HS-5 (cell line): ENCODE measurements around the gene PABPC1L.
"Not testable (repeated sequence)": the region's sequence is repeated elsewhere in the genome, so short reads cannot be mapped to it uniquely, and the experiment has no call there.

Source experiments
- DNase-seq: peaks from one replicate; pipeline ENCODE4 v3.0.0-alpha.2; 2012; ENCODE audit warnings: low read depth

PABPC1L gene

DNA sequence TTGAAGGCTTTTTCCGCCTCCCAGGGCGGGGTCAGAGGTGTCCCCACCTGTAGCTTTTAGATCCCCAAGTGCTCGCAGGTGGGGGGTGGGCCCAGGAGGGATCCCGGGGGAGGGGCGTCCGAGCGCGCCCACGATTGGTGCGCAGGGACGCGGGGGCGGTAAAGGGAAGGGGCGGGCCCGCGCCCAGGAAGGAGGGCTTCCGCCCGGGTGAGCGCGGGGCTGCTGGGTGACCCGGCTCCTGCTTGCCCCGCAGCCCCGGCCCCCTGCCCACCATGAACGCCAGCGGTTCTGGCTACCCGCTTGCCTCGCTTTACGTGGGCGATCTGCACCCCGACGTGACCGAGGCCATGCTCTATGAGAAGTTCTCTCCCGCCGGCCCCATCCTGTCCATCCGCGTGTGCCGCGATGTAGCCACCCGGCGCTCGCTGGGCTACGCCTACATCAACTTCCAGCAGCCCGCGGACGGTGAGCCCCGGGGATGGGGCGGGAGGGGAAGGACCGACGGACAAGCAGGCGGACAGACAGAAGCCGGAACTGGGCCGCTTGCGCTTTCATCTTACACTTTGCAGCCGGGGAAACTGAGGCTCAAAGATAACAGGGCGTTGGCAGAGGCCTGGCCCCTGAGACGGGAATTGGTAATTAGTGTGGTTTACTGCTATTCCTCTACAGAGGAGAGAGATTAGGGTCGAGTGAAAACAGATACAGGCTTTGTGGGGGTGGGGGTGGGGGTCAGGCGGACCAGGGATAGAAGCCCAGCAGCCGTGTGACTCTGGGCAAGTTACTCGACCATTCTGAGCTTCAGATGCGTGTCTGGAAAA lies at the start of gene PABPC1L:
Gene PABPC1L (plus strand): TSS at position 189 of the 818 bp plus-strand sequence. CDS start 84 bp downstream, at position 273.
- DNase-seq: no peak

GRCh38 chr20:44861531-44862006 lies 48.3 kb upstream of the PABPC1L start:
- peak; percentile 96 for DNase-seq

DNA sequence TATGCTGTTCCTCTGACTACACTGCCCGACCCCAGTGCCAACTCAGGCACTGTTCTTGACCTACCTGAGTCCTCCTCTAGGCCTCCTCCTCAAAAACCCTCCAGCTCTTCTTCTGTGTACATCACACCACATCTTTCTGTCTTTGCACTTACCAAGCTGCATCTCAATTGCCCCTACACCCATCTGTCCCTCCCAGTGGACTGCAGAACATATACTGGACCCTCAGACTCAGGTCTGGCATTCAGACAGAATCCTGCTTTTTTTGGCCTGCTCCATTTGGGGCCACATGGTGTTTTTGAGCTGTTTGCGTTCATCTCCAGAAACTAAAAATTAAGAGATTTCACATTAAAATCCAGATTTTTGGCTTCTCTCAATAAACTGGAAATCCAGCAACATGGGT lies 47.6 kb upstream of the PABPC1L start:
- no peak for DNase-seq

GRCh38 chr20:44863365-44864084 lies 46.3 kb upstream of the PABPC1L start:
- not testable (repeated sequence) for DNase-seq

DNA sequence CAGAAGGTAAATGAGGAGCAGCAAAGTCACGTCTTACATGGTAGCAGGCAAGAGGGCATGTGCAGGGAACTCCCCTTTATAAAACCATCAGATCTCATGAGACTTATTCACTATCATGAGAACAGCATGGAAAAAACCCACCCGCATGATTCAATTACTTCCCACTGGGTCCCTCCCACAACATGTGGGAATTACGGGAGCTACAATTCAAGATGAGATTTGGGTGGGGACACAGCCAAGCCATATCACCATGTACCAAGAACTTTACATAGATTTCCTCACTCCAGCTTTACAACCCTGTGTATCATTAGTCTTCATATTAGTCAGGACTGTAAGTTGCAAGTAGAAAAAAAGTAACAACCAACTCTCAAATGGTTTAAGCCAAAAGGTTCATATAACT lies 45.4 kb upstream of the PABPC1L start:
- DNase-seq: not testable (repeated sequence)

- no peak for DNase-seq
These were observed 43.0 kb upstream of the PABPC1L start for GRCh38 chr20:44866703-44867335.

GRCh38 chr20:44869471-44869870 lies 40.4 kb upstream of the PABPC1L start:
- DNase-seq: no peak

- not testable (repeated sequence) for DNase-seq
These were observed 27.5 kb upstream of the PABPC1L start for GRCh38 chr20:44882360-44882759.

GRCh38 chr20:44883214-44883902 lies 26.5 kb upstream of the PABPC1L start:
- DNase-seq: no peak

- no peak for DNase-seq
These were observed 24.9 kb upstream of the PABPC1L start for GRCh38 chr20:44884907-44885391.

DNA sequence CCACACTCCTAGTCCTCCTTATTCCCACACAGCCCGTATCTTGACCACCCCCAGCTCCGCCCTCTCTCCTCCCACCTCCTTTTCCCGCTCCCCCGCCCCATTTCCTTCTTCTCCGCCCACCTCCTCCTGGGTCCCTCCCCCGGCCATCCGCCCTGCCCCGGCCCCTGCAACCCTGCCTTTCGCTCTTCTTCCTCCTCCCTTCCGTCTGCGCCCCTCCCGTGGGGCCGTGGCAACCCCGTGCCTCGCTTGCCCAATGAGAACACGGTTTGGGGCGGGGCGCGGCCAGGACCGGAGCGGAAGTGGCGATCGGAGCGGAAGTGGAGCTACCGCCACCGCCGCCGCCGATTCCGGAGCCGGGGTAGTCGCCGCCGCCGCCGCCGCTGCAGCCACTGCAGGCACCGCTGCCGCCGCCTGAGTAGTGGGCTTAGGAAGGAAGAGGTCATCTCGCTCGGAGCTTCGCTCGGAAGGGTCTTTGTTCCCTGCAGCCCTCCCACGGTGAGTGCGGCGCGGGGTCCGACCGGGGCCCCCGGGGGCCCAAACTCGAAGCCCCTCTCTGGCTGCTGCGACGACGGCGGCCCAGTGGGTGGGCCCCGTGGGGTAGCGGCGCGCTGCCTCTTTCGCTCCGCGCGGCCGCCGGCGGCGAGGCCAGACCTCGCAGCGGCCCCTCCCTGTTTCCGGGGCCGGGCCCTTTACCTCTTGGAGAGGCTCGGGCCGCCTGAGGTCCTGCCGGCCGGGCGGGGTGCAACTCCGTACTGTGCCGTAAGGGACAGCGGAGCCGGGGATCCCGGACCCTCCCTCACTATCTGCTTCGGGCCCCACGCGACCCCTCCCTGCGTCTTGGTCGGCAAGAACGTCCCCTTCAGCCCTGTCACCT lies 24.2 kb upstream of the PABPC1L start, which contains the start of gene YWHAB:
Gene YWHAB (plus strand): TSS at position 314 of the 874 bp plus-strand sequence. CDS start 15,829 bp downstream, outside the sequence.
- peak; percentile 94 for DNase-seq

DNA sequence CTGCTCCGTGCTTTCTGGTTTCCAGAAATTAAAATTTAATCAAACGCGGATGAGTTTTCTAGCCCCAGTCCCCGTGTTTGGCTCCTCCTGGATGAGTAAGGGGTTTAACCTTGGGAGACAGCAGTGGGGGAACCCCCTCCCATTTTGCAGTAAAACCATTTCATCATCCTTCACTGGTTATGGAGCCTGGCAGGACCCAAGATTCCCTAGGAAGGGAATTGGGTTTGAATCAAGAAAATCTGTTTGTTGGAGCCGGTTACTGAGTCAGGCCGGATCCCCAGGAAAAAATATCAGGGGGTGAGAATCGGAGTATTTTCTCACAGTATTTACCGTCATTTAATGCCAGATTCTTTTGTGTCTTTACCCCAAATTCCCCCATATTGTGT lies 23.6 kb upstream of the PABPC1L start:
- DNase-seq: no peak

DNA sequence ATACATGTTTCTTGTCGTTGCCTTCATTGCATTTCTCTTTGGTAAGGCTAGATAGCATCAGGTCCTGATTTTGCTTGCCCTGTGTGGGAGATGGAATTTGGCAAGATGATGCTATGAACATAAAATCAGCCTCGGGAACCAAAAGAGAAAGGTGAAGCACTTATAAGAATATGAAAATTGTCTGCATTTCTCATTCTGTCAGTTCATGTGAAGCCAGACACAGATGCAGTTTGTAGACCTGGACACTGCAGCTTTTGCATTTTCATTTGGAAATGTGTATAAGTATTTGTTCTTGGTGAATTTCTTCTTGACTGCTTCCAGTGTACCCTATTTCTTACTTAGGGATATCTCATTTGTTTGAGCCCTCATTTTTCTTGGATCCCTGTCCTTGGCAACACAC lies 23.0 kb upstream of the PABPC1L start:
- no peak for DNase-seq

GRCh38 chr20:44887466-44887865 lies 22.4 kb upstream of the PABPC1L start:
- DNase-seq: no peak

DNA sequence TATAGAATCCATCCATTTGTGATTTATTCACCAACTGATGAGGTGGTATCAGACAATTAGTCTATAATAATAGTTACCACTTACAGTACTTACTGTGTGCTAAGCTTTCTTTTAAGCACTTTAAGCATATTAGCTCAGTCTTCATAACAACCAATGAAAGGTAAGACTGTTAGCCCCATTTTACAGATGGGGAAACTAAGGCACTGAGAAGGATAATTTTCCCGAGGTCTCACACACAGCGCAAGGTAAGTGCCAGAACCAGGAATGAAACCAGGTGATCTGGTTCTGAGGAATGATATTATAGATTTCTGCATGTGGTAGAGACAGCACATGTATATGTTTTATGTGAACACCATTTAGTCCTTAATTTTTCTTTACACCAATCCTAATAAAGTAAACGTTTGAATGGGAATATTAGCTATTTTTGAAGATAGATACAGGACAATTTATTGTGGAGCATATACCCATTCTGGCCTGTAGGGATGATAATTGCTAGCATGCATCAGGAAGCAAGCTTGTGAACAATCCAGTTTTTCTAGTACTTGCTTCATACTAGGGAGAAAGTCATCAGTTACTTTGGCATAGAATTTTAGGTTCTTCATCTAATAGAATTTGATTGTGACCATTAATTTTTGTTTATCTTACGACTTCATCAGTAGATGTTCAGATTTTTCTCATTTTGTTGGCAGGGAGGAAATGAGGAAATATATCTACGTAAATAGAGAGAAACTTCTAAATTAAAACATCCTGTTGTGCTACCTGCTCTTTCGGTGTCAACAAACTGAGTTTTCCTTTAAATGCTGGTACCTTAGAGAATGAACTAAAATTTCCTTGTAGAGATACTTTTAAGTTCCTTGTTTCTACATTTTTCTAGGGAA lies 21.4 kb upstream of the PABPC1L start:
- DNase-seq: no peak

DNA sequence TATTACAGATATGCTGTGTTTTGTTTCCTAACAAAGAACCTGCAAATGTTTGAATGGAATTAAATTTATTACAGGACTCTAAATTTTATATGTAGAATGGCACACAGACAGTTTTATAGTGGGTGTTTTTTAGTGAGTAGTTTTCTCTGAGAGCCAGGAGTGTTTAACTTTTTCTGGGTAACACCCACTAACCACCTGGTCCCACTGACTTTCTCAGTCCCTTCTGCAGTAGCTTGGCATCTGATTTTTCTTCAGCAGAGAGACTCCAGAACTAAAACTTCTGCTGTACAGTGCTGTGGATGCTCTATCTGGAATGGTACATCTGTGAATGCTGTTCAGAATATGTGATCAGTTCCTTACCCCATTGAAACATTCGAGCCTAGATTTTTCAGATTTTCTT lies 18.0 kb upstream of the PABPC1L start:
- DNase-seq: no peak

DNA sequence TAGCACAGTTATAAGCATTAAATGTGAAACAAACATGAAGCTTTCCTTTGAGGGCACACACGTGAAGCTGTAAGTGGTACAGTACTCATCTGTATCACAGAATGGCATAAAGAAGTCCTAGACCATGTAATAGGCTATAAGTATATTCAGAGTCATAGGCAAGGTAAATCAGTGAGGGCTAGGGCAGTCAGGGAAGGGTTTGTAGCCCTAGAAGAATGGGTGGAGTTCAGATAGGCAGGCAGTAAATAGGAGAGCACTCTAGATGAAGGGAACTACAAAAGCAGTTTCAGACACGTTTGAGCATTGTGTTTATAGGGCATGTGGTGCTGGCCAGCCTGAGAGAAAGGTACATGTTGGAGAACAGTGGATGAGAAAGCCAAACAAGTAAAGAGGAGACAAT lies 14.9 kb upstream of the PABPC1L start:
- DNase-seq: no peak

DNA sequence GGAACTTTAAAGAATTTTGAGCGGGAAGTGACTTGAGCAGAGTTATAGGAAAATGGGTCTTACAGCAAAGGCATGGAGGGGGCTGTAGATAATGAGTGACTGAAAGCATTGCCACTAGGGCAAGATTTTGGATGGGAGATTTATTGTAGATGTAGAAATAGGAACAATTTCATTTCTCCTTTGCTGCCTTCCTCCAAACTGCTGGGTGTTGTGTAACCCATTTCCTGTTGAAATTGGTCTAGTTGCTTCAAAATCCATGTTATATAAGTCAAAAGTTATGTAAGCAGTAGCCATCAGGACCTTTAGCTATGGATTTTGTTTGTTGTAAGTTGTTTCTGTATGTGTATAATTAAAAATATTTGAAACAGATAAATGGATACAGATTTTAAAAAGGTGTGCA lies 13.3 kb upstream of the PABPC1L start:
- DNase-seq: no peak

- DNase-seq: no peak
These were observed 12.7 kb upstream of the PABPC1L start for GRCh38 chr20:44897133-44897532.
